GM15510 (cell line): ENCODE data around the gene ZNF775.
A peak's percentile ranks its signal among the peaks of the same experiment; 100 is the strongest.

Experiments used
- POLR2A ChIP-seq: IDR thresholded peaks from 3 replicates; pipeline ENCODE4 v1.6.1; 2011; ENCODE audit warnings: borderline replicate concordance; ENCODE audit not compliant: insufficient read length; ENCODE audit errors: extremely low read depth

The ZNF775 gene

GRCh38 chr7:150370612-150371071 is 8.5 kb upstream of the ZNF775 start:
- TF ChIP-seq POLR2A: no peak

DNA sequence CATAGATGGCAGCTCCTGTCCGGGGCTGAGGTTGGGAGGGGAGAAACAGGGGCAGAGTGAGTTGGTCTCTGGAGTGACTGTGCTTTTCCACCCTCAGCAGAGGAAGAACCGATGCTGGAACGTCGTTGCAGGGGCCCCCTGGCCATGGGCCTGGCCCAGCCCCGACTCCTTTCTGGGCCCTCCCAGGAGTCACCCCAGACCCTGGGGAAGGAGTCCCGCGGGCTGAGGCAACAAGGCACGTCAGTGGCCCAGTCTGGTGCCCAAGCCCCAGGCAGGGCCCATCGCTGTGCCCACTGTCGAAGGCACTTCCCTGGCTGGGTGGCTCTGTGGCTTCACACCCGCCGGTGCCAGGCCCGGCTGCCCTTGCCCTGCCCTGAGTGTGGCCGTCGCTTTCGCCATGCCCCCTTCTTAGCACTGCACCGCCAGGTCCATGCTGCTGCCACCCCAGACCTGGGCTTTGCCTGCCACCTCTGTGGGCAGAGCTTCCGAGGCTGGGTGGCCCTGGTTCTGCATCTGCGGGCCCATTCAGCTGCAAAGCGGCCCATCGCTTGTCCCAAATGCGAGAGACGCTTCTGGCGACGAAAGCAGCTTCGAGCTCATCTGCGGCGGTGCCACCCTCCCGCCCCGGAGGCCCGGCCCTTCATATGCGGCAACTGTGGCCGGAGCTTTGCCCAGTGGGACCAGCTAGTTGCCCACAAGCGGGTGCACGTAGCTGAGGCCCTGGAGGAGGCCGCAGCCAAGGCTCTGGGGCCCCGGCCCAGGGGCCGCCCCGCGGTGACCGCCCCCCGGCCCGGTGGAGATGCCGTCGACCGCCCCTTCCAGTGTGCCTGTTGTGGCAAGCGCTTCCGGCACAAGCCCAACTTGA is 7.8 kb upstream of the ZNF775 start:
- TF ChIP-seq POLR2A: no peak

GRCh38 chr7:150371996-150372270 is 7.2 kb upstream of the ZNF775 start:
- no peak for TF ChIP-seq POLR2A

GRCh38 chr7:150372271-150373048 is 6.7 kb upstream of the ZNF775 start:
- no peak for TF ChIP-seq POLR2A

GRCh38 chr7:150373049-150373801 is 5.9 kb upstream of the ZNF775 start:
- no peak for TF ChIP-seq POLR2A

GRCh38 chr7:150374026-150374425 is 5.1 kb upstream of the ZNF775 start:
- no peak for TF ChIP-seq POLR2A

GRCh38 chr7:150374472-150374871 is 4.7 kb upstream of the ZNF775 start:
- no peak for TF ChIP-seq POLR2A

DNA sequence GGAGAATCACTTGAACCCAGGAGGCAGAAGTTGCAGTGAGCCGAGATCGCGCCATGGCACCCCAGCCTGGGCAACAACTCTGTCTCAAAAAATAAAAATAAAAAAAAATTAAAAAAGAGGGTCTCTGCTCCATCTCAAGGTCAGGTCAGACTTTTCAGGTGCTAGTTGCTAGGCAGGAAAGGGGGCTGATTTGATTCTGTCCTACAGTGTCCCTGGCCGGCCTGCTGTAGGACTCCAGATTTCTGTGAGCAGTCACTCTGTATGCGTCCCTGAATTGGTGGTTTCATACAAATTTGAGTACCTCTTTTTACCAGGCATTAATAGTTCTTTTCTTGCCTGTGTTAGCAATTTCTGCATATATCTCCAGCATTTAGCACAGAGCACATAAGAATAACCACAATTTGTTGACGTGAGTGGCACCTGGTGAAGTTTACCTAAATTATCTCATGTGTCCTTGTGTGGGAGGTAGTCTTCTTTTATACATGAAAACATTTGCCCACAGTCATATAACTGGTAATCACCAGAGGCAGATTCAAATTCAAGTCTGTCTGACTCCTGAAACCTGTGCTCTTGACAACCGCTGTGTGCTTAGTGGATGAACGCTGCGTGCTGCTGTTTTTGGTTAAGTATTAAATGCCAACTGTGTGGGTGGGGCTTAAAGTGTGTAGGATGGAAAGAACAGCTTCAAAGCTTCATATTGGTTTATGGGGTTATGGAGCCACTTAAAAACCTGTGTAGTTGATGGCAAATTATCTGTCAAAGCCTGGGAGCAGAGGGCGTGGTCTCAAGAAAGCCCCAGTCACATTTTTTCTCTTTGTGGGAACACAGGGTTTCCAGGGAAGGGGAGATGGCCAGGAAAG is 3.2 kb upstream of the ZNF775 start:
- no peak for TF ChIP-seq POLR2A

- TF ChIP-seq POLR2A: no peak
Observed at GRCh38 chr7:150376560-150376959, 2.6 kb upstream of the ZNF775 start.

GRCh38 chr7:150377196-150377595 is 1.9 kb upstream of the ZNF775 start:
- TF ChIP-seq POLR2A: no peak

- no peak for TF ChIP-seq POLR2A
Observed at GRCh38 chr7:150377635-150378034, 1.5 kb upstream of the ZNF775 start.

- TF ChIP-seq POLR2A: peak; percentile 49
Observed at GRCh38 chr7:150378115-150378852, 846 bp upstream of the ZNF775 start.
